NCI-H187 (cell line): ENCODE data around the gene ADD3.

Experiments
- DNase-seq, 2 experiments: peaks; one replicate each; lab custom pipeline; 2025; lab: John Stamatoyannopoulos, UW

The ADD3 gene

GRCh38 chr10:110002801-110003523 is 4.8 kb upstream of the ADD3 start:
- DNase-seq, result no peak

GRCh38 chr10:110003524-110003885 is 4.3 kb upstream of the ADD3 start:
- DNase-seq, result no peak

- no peak for DNase-seq
Observed at GRCh38 chr10:110005719-110006118, 2.1 kb upstream of the ADD3 start.

- DNase-seq, result no peak
Observed at GRCh38 chr10:110006358-110007160, 1.2 kb upstream of the ADD3 start.

- DNase-seq, result no peak
Observed at GRCh38 chr10:110007161-110007700, 553 bp upstream of the ADD3 start.

GRCh38 chr10:110008518-110009339 is 945 bp downstream of the ADD3 start:
- DNase-seq, result peak in 1 of 2 experiments; percentile 11

- DNase-seq, result no peak
Observed at GRCh38 chr10:110009736-110010475, 2.1 kb downstream of the ADD3 start.

- DNase-seq, result no peak
Observed at GRCh38 chr10:110010486-110011378, 2.9 kb downstream of the ADD3 start.

- DNase-seq, result no peak
Observed at GRCh38 chr10:110011681-110012080, 3.9 kb downstream of the ADD3 start.

- no peak for DNase-seq
Observed at GRCh38 chr10:110013630-110014293, 6.0 kb downstream of the ADD3 start.

GRCh38 chr10:110016039-110016438 is 8.3 kb downstream of the ADD3 start:
- no peak for DNase-seq

- DNase-seq, result no peak
Observed at GRCh38 chr10:110017052-110017451, 9.3 kb downstream of the ADD3 start.

GRCh38 chr10:110017907-110018306 is 10.1 kb downstream of the ADD3 start:
- no peak for DNase-seq

- DNase-seq, result no peak
Observed at GRCh38 chr10:110020265-110020664, 12.5 kb downstream of the ADD3 start.

GRCh38 chr10:110022716-110023504 is 15.1 kb downstream of the ADD3 start:
- no peak for DNase-seq

GRCh38 chr10:110023785-110024465 is 16.1 kb downstream of the ADD3 start:
- DNase-seq, result no peak

GRCh38 chr10:110029450-110029849 is 21.7 kb downstream of the ADD3 start:
- no peak for DNase-seq
